Stimulated activated CD8-positive, alpha-beta memory T cell treated with anti-CD3 and anti-CD28 coated beads, Interleukin-4, amount 100 ng/mL, for 4 hours (primary cell): ENCODE data around the gene LPCAT1.
"Not testable (repeated sequence)": the region's sequence is repeated elsewhere in the genome, so short reads cannot be mapped to it uniquely, and the experiment has no call there.

Experiments used
- DNase-seq, 2 donors: peaks; one replicate each; pipeline ENCODE4 v3.0.0-alpha.2; 2020; ENCODE audit warnings: low read depth in 2 of 2, low spot score in 1 of 2

Gene LPCAT1

GRCh38 chr5:1509346-1510085 is 14.2 kb downstream of the LPCAT1 start:
- DNase-seq = no peak

- DNase-seq = no peak
Measured at GRCh38 chr5:1508659-1509290, 15.0 kb downstream of the LPCAT1 start.

GRCh38 chr5:1507961-1508658 is 15.7 kb downstream of the LPCAT1 start:
- DNase-seq = no peak

GRCh38 chr5:1507457-1507856 is 16.3 kb downstream of the LPCAT1 start:
- DNase-seq = no peak

GRCh38 chr5:1507014-1507375 is 16.8 kb downstream of the LPCAT1 start:
- DNase-seq = no peak

GRCh38 chr5:1506242-1507013 is 17.3 kb downstream of the LPCAT1 start:
- DNase-seq = no peak

GRCh38 chr5:1505506-1506241 is 18.1 kb downstream of the LPCAT1 start:
- no peak for DNase-seq

- not testable (repeated sequence) for DNase-seq
Measured at GRCh38 chr5:1505089-1505488, 18.7 kb downstream of the LPCAT1 start.

GRCh38 chr5:1504617-1505016 is 19.1 kb downstream of the LPCAT1 start:
- no peak for DNase-seq

- no peak for DNase-seq
Measured at GRCh38 chr5:1504069-1504595, 19.6 kb downstream of the LPCAT1 start.

- no peak for DNase-seq
Measured at GRCh38 chr5:1503241-1504068, 20.3 kb downstream of the LPCAT1 start.

GRCh38 chr5:1502737-1503120 is 21.0 kb downstream of the LPCAT1 start:
- no peak for DNase-seq

GRCh38 chr5:1502046-1502736 is 21.6 kb downstream of the LPCAT1 start:
- no peak for DNase-seq

- no peak for DNase-seq
Measured at GRCh38 chr5:1501372-1502045, 22.3 kb downstream of the LPCAT1 start.

GRCh38 chr5:1500411-1501091 is 23.2 kb downstream of the LPCAT1 start:
- no peak for DNase-seq

- no peak for DNase-seq
Measured at GRCh38 chr5:1499851-1500250, 23.9 kb downstream of the LPCAT1 start.

- no peak for DNase-seq
Measured at GRCh38 chr5:1498623-1499416, 24.9 kb downstream of the LPCAT1 start.
